ENCODE measurements around the gene SLC37A3. TPM values are rescaled to one million over a fixed set of nuclear protein-coding genes. Genes with fewer than 3 reads are reported as not detected.

Gene SLC37A3
- total RNA-seq, 1 experiment from 2014 or later, result 72.7 TPM

DNA sequence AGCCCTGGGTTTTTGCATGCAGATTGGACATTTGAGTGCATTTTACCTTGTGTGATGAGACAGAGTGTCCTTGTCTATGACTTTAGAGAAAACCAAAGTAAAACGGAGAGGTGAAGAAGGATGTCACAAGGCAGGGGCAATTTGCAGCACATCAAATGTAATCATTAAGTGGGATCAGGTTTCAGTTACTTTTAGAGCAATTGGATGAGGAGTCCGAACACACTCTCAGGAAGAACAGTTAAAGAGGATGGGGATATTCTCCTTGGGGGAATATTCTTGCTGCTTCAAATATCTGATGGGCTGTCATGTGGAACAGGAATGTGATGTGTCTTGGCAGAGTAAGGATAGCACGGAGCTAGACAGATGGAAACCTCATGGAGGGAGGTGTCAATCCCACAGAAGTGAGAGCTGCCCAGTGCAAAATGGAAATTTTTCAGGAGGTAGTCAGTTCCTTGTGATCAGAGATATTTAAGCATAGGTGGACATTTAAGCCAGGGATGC lies 6.3 kb upstream of the SLC37A3 start:
- peak; percentile 90 for DNase-seq (ENCODE audit: low read depth)

GRCh38 chr7:140403878-140404564 lies 5.7 kb upstream of the SLC37A3 start, which contains the start of gene RAB19:
Gene RAB19, plus strand, starts transcription at chr7:140404058. Its CDS starts 3,589 bp downstream, at chr7:140407647.
- in situ Hi-C loops (cut with HindIII; ENCODE audit: low pct_unique_long_range_greater_than_20kb, low sequenced_read_pairs), result no loop called here
- no peak for DNase-seq (ENCODE audit: low read depth)

More for the DNA sequence above, 6.3 kb upstream of the SLC37A3 start:
- in situ Hi-C loops (cut with HindIII; ENCODE audit: low pct_unique_long_range_greater_than_20kb, low sequenced_read_pairs), result no loop called here

DNA sequence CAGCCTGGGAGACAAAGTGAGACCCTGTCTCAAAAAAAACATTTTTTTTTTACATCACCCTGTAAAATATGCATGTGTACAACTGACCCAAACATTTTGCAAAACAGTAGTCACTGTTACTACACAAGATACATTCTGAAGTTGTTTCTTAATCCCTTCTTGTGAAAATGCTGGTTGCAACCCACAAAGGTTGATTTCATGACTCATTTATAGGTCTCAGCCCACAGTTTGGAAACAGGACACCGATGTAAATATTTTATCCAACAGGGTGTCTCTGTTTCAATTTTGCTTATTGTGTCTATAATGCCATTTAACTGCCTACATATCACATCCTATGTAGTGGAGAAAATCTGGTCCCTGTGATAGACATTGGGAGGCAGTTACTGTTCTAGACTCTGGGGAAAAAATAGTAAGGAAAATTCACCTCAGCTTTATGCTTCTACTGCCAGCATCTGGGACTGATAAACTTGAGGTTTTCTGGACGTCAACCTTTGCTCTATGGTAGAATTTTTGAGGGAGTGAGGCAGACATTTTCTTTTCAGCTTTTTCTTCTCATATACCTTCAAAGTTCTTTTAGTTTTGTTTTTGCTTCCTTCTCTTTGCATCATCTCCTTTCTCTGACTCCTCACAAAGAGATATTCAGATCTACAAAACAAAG lies 4.0 kb upstream of the SLC37A3 start:
- DNase-seq (ENCODE audit: low read depth), result peak; percentile 8
- in situ Hi-C loops (cut with HindIII; ENCODE audit: low pct_unique_long_range_greater_than_20kb, low sequenced_read_pairs), result no loop called here

DNA sequence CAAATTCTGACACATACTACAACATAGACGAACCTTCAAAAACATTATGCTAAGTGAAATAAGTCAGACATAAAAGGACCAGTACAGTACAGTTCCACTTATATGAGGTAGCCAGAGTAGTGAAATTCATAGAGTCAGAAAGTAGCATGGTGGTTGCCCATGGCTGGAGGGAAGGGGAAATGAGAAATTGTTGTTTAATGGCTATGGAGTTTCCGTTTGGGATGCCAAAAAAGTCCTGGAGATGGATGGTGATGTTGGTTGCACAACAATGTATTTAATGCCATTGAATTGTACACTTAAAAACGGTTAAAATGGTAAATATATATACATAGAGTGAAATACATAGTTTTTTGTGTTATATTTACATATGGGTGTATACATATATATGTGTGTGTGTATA lies 2.1 kb upstream of the SLC37A3 start:
- no peak for DNase-seq (ENCODE audit: low read depth)
- in situ Hi-C loops (cut with HindIII; ENCODE audit: low pct_unique_long_range_greater_than_20kb, low sequenced_read_pairs), result no loop called here

- in situ Hi-C loops (cut with HindIII; ENCODE audit: low pct_unique_long_range_greater_than_20kb, low sequenced_read_pairs), result no loop called here
- DNase-seq (ENCODE audit: low read depth), result no peak
Measured at GRCh38 chr7:140398821-140399220, 491 bp upstream of the SLC37A3 start.

- no peak for DNase-seq (ENCODE audit: low read depth)
- in situ Hi-C loops (cut with HindIII; ENCODE audit: low pct_unique_long_range_greater_than_20kb, low sequenced_read_pairs), result no loop called here
Measured at GRCh38 chr7:140393756-140394306, 4.5 kb downstream of the SLC37A3 start.

GRCh38 chr7:140391634-140392033 lies 6.7 kb downstream of the SLC37A3 start:
- no peak for DNase-seq (ENCODE audit: low read depth)
- in situ Hi-C loops (cut with HindIII; ENCODE audit: low pct_unique_long_range_greater_than_20kb, low sequenced_read_pairs), result no loop called here

DNA sequence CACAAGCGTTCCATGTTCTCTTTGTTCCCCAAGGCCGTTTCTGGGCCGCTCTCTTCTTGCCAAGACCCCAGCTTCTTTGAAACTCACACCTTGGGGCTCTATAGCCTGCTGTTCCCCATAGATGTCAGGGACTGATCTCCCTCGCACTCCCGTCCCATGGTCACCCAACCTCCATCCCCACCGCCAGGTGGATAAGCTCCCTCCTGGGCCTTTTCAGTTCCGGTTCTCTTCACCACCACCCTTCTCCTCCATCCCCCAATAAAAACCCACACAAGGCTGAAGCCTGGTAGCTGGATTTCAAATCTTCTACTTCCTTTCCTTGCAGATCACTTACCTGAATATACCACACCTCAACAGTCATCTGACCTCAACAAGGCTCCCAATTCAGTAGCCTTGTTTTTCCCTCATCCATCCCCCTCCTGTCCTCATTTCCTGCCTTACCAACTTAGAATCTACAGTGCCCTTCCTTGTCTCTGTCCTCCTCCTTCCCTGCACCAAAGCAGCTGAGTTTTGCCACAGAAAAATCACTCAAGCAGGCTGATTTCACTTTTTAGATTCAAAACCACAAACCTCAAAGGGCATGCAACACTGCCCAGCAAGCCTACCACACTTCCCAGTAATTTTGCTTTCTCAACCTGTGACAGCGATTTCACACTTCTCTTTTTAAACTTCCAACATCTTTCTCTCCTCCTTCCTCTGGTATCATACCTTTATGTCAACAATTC lies 7.7 kb downstream of the SLC37A3 start:
- peak; percentile 81 for DNase-seq (ENCODE audit: low read depth)
- in situ Hi-C loops (cut with HindIII; ENCODE audit: low pct_unique_long_range_greater_than_20kb, low sequenced_read_pairs), result no loop called here

GRCh38 chr7:140390034-140390433 lies 8.3 kb downstream of the SLC37A3 start:
- no peak for DNase-seq (ENCODE audit: low read depth)
- in situ Hi-C loops (cut with HindIII; ENCODE audit: low pct_unique_long_range_greater_than_20kb, low sequenced_read_pairs), result no loop called here

DNA sequence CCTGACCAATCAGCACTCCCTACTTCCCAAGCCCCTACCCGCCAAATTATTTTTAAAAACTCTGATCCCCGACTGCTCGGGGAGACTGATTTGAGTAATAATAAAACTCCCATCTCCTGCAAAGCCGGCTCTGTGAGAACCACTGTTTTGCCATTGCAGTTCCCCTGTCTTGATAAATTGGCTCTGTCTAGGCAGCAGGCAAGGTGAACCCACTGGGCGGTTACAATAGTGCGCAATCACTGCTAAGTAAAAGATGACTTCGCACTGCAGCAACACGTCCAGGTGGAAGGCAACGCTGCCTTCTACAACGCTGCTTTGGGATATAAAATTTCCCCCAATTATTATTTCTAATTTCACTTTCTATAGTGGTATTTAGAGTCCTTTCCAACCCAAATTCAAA lies 8.9 kb downstream of the SLC37A3 start:
- in situ Hi-C loops (cut with HindIII; ENCODE audit: low pct_unique_long_range_greater_than_20kb, low sequenced_read_pairs), result no loop called here
- no peak for DNase-seq (ENCODE audit: low read depth)

GRCh38 chr7:140384894-140385545 lies 13.3 kb downstream of the SLC37A3 start:
- in situ Hi-C loops (cut with HindIII; ENCODE audit: low pct_unique_long_range_greater_than_20kb, low sequenced_read_pairs), result no loop called here
- DNase-seq (ENCODE audit: low read depth), result no peak

- DNase-seq (ENCODE audit: low read depth), result no peak
- in situ Hi-C loops (cut with HindIII; ENCODE audit: low pct_unique_long_range_greater_than_20kb, low sequenced_read_pairs), result no loop called here
Measured at GRCh38 chr7:140383954-140384713, 14.2 kb downstream of the SLC37A3 start.

GRCh38 chr7:140375892-140376730 lies 22.2 kb downstream of the SLC37A3 start:
- in situ Hi-C loops (cut with HindIII; ENCODE audit: low pct_unique_long_range_greater_than_20kb, low sequenced_read_pairs), result no loop called here
- DNase-seq (ENCODE audit: low read depth), result no peak

GRCh38 chr7:140375323-140375722 lies 23.0 kb downstream of the SLC37A3 start:
- DNase-seq (ENCODE audit: low read depth), result no peak
- in situ Hi-C loops (cut with HindIII; ENCODE audit: low pct_unique_long_range_greater_than_20kb, low sequenced_read_pairs), result no loop called here

GRCh38 chr7:140369294-140369693 lies 29.0 kb downstream of the SLC37A3 start:
- DNase-seq (ENCODE audit: low read depth), result no peak
- in situ Hi-C loops (cut with HindIII; ENCODE audit: low pct_unique_long_range_greater_than_20kb, low sequenced_read_pairs), result no loop called here

GRCh38 chr7:140367528-140367927 lies 30.8 kb downstream of the SLC37A3 start:
- no peak for DNase-seq (ENCODE audit: low read depth)
- in situ Hi-C loops (cut with HindIII; ENCODE audit: low pct_unique_long_range_greater_than_20kb, low sequenced_read_pairs), result no loop called here

GRCh38 chr7:140364819-140365218 lies 33.5 kb downstream of the SLC37A3 start:
- DNase-seq (ENCODE audit: low read depth), result no peak

More at GRCh38 chr7:140364819-140365218, 33.5 kb downstream of the SLC37A3 start:
- in situ Hi-C loops (cut with HindIII; ENCODE audit: low pct_unique_long_range_greater_than_20kb, low sequenced_read_pairs), result no loop called here
